NOMO-1 treated with DMSO at 0.1 percent for 48 hours (cell line): ENCODE measurements around the gene TPRG1L.
A peak's percentile ranks its signal among the peaks of the same experiment; 100 is the strongest.

ENCODE experiments used
- DNase-seq: peaks from one replicate; lab custom pipeline; 2025; ENCODE audit not compliant: unreplicated experiment; lab: John Stamatoyannopoulos, UW

The TPRG1L gene

GRCh38 chr1:3642919-3643675 is 18.3 kb downstream of the TPRG1L start:
- DNase-seq = no peak

- no peak for DNase-seq
Measured at GRCh38 chr1:3644273-3644672, 19.5 kb downstream of the TPRG1L start.

- DNase-seq = no peak
Measured at GRCh38 chr1:3645247-3645646, 20.4 kb downstream of the TPRG1L start.

- no peak for DNase-seq
Measured at GRCh38 chr1:3645666-3646355, 21.0 kb downstream of the TPRG1L start.

GRCh38 chr1:3646596-3646995 is 21.8 kb downstream of the TPRG1L start:
- DNase-seq = no peak

GRCh38 chr1:3649342-3650247 is 24.8 kb downstream of the TPRG1L start, which contains the start of gene WRAP73:
WRAP73 (minus strand) TSS chr1:3650103; CDS start chr1:3649999, 104 bp downstream.
- DNase-seq = peak; percentile 88

- DNase-seq = no peak
Measured at GRCh38 chr1:3650248-3651025, 25.6 kb downstream of the TPRG1L start.

GRCh38 chr1:3651026-3651929 is 26.5 kb downstream of the TPRG1L start:
- DNase-seq = no peak

GRCh38 chr1:3651930-3652547 is 27.2 kb downstream of the TPRG1L start, which contains the start of gene TP73:
TP73 (plus strand) TSS chr1:3652516; CDS start chr1:3682366, 29,850 bp downstream.
- peak; percentile 21 for DNase-seq

GRCh38 chr1:3652548-3653285 is 27.9 kb downstream of the TPRG1L start:
- no peak for DNase-seq

GRCh38 chr1:3653286-3653618 is 28.4 kb downstream of the TPRG1L start:
- no peak for DNase-seq

- no peak for DNase-seq
Measured at GRCh38 chr1:3654549-3655281, 29.9 kb downstream of the TPRG1L start.

- DNase-seq = no peak
Measured at GRCh38 chr1:3656450-3657095, 31.8 kb downstream of the TPRG1L start.

- DNase-seq = no peak
Measured at GRCh38 chr1:3657096-3657475, 32.3 kb downstream of the TPRG1L start.

- no peak for DNase-seq
Measured at GRCh38 chr1:3657578-3658230, 32.9 kb downstream of the TPRG1L start.

- no peak for DNase-seq
Measured at GRCh38 chr1:3658231-3658615, 33.4 kb downstream of the TPRG1L start.

- no peak for DNase-seq
Measured at GRCh38 chr1:3659093-3659492, 34.3 kb downstream of the TPRG1L start.
